GM19372 (cell line): Measurements from ENCODE around the gene ABI1.
A peak's percentile ranks its signal among the peaks of the same experiment; 100 is the strongest.

Experiments used
- ATAC-seq: cut with Tn5 transposase; IDR thresholded peaks from one replicate; pipeline ENCODE4 v1.9.1; 2021; ENCODE audit warnings: mild to moderate bottlenecking, low read depth, moderate library complexity; ENCODE audit not compliant: unreplicated experiment

The ABI1 gene

DNA sequence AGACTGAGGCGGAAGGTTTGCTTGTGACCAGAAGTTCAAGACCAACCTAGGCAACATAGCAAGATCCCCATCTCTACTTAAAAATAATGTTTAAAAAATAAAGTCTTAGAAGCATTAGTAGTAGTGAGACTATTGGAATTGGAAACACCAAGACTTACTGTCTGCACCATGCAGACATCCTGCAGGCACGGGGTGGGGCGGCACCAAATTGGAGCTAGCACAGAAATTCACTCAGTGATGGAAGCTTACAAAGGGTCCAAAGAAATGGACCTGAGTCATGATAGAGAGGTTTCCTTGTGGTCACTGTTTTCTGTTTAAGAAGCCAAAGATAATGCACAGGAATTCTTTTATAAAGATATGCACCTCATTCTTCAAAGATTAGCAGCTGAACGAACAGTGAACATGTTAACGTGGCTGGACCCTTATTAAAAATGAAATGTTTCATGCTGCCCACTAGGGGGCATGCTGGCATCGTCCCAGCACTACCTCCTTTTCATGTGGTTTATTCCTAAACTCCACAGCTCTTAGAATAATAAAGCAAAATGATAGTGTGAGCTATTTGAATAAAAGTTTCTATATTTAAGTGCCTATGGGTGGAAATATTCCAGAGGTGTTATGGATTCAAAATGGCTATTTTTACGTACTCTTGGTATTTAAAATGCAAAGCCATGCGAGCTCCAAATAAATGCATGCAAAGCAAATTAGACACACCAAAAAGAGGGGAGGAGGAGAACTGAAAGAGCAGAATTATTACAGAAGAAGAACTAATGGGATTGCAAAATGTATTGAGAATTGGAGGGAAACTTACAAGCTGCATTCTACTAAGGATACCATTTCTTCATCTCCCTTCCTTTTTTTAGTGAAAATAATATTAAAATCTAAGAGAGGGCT, 134.7 kb downstream of the ABI1 start:
- ATAC-seq, result no peak

DNA sequence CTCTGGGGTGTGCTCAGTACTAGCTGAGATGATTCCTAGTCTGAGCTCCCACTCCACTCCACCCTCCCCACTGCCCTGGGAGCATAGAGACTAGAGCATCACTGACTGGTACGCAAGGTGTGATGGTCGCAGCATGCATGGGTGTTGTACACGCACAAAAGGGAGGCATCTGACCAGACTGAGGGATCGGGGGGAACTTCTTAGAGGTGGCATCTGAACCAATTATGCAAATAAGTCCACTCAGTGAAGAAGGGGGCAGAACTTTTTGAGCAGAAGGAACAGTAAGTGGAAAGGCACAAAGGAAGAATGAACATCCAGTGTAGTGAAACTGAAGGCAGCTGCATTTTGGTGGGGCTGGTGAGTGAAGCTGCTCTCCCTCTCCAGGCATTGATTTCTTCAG, 137.7 kb downstream of the ABI1 start:
- no peak for ATAC-seq

DNA sequence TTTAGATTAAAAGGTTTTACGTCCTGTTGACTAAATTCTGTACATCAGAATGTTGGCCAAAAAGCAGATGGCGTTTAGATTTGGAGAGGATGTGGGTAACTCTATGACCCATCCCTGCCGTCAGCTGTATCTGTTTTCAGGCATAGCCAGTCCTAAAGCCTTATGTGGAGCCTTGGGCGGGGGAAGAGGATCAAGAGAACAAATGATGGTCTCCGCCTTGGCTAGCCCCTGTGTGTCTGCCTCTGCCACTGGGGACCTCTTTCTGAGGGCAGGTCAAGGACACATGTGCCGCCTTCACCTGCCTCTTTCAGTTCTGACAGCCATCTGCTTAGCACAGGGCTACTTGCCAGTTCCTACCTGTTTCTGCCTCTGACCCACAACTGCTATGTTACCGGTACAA, 139.2 kb downstream of the ABI1 start:
- ATAC-seq, result no peak

DNA sequence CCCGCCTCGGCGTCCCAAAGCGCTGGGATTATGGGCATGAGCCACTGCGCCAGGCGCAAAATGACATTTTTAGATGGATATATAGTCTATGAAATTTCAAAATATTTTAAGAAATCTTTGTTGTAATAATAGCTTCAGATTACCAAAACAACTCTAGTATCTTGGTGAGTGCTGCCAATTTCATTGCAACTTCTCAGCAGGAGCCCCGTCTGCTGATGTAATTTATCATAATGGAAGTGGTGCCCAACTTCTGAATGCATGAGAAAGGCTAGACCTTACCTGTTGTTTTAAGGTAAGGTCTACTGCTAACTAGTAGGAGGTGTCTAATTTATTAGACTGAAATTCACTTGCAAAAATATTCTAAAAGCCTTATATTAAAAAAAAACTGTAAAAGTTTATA, 143.3 kb downstream of the ABI1 start:
- ATAC-seq, result no peak

DNA sequence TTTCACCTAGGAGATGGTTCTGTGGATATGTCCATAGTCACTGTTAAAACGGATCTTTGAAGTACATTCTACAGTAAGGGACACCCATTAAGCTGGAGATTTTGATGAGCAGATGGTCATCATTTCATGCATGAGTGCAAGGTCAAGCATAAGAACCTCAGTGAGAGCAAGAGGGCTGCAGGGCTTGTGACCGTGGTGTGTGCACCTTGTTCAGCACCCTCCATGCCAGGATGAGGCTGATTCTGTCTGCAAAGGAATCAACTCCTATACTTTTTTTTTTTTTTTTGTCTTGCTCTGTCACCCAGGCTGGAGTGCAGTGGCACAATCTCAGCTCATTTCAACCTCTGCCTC, 145.6 kb downstream of the ABI1 start:
- no peak for ATAC-seq

DNA sequence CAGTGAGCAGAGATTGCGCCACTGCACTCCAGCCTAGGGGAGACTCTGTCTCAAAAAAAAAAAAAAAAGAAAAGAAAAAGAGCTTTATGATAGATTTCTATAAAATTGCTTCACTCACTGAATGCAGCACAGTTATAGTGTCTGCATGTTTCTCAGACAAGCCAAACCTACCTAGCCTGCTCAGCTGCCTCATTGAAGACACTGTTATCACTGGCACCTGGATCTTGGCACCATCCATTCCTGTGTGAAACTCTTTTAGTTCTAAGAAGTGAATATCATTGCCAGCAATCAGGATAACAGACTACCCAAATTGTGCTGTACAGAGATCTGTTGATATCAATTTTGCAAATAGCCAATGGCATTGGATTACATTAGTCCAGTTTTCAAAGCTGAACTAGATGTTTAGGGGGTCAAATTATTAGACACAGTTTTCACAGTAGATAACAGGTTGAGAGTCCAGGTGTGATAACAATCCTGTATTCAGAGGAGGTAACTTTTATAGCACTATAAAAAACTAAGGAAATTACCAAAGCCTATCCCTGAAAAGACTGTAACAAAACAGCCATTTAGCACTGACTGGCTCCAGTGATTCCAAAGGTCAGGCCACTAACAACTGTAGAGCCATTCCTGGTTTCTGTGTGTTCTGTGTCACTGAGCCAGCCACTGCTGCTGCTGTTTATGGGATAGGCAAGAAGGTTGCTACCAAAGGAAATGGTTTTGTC, 146.2 kb downstream of the ABI1 start:
- ATAC-seq, result no peak

DNA sequence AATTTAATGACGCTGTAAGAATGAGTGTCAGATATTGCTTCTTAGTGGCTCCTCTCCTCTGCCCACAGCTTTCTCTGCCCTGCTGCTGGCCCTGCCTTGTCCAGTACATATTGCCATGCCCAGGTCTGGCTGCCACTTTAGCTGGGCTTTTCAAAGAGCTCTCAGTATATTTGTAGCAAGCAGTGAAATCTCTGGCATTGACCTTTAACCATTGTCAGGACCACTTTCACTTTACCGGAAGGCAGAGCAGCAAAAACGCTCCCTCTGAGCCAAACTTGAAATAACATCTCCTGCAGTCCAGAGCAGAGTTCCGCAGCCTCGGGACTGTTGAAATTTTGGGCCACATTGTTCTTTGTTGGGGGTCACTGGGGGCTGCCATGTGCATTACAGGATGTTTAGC, 149.4 kb downstream of the ABI1 start:
- no peak for ATAC-seq

DNA sequence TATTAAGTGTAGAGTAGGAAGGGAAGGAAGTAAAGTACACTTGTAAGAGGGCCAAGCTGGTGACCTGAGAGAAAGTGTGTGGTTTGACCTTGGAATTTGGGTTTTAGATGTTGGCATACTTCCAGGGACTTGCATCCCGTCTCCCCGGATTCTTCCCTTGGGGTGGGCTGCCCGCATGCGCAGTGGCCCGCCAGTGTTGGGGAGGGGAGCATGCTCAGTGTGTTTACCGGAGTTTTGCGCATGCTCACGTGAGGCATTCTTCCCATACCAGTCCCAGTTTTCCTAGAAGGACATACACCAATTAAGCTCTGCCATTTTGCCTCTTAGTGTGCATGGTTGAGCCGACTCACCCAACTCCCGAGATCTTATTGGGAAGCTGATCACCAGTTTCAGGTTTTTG, 153.8 kb downstream of the ABI1 start:
- no peak for ATAC-seq

DNA sequence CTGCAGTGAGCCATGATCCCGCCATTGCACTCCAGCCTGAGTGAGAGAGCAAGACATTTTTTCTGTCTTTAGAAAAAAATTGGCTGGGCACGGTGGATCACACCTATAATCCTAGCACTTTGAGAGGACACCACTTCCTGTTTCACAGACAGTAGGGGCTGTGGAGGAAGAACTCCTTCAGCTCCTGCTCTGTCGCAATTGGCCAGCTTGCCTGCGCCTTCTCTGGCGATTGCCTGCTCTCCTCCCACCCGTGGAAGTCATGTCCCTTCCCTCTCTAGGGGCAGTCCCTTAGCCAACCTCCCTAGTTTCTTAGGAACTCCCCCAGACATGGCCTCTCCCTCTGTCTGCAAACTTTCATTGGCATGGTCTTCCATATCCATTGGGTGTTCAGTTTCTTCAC, 154.6 kb downstream of the ABI1 start:
- no peak for ATAC-seq

DNA sequence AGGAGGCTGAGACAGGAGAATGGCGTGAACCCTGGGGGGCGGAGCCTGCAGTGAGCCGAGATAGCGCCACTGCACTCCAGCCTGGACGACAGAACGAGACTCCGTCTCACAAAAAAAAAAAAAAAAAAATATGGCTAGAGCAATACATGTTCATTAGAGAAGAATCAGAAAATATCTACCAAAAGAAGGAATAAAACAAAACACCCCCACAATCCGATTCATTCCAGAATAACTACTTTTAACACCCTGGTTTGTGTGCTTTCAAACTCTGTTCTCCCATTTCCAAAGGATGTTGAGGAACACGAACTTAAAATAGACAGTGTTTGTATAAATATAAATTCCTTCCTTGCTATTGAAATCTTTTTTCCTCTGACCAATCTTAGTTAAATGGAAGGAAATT, 156.8 kb downstream of the ABI1 start:
- ATAC-seq, result no peak

DNA sequence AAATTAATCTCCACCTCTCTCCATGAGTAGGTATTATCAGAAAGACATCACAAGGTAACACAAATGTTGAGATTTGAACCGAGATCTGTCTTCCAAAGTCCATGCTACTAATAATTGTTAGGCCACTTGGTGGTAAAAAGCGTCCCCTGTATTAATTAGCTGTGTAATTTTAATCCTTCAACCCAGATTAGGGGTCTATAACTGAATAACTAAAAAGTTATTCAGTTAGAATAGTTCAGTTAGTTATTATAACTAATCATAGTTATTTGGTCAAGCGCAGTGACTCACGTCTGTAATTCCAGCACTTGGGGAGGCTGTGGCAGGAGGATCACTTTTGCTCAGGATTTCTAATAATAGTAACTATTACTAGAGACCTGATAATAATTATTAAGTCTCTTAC, 157.7 kb downstream of the ABI1 start:
- no peak for ATAC-seq

DNA sequence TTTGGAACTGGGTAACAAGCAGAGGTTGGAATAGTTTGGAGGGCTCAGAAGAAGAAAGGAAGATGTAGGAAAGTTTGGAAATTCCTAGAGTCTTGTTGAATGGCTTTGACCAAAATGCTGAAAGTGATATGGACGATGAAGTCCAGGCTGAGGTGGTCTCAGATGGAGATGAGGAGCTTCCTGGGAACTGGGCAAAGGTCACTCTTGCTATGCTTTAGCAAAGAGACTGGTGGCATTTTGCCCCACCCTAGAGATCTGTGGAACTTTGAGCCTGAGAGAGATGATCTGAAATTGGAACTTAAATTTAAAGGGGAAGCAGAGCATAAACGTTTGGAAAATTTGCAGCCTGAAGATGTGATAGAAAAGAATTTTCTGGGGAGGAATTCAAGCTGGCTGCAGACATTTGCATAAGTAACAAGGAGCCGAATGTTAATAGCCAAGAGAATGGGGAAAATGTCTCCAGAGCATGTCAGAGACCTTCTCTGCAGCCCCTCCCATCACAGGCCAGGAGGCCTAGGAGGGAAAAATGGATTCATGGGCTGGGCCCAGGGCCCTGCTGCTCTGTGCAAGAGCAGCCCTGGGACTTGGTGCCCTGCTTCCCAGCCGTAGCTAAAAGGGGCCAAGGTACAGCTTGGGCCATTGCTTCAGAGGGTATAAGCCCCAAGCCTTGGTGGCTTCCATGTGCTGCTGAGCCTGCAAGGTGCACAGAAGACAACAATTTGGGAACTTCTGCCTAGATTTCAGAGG, 159.7 kb downstream of the ABI1 start:
- no peak for ATAC-seq

DNA sequence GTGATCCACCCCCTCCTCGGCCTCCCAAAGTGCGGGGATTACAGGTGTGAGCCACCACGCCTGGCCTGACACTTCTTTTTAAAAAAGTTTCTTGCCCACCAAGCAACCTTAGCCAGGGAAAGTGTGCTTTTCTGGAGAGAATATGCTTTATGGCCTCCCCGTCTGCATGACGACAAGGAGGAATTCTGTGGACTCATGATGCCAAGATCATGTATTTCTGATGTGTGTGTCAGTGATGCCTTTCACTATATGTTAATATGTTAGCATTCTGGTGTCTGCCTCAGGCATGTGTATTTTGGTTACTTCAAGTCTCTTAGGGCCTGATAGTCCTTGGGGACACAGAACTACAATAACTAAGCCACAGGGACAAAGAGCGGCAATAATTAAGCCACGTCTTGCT, 161.1 kb downstream of the ABI1 start:
- no peak for ATAC-seq

DNA sequence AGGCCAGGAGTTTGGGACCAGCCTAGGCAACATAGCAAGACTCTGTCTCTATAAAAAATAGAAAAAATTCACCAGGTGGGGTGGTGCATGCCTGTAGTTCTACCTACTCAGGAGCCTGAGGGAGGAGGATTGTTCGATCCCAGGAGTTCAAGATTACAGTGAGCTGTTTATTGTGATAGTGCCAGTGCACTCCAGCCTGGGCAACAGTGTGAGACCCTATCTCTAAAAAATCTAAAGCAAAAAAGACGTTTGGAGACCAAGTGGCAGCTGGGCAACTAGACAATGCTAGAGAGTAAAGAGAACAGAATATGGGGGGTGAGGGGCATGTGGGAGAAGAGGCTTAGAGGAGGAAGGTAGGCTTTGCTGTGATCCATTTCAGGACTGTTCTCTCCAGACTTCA, 161.8 kb downstream of the ABI1 start:
- no peak for ATAC-seq

DNA sequence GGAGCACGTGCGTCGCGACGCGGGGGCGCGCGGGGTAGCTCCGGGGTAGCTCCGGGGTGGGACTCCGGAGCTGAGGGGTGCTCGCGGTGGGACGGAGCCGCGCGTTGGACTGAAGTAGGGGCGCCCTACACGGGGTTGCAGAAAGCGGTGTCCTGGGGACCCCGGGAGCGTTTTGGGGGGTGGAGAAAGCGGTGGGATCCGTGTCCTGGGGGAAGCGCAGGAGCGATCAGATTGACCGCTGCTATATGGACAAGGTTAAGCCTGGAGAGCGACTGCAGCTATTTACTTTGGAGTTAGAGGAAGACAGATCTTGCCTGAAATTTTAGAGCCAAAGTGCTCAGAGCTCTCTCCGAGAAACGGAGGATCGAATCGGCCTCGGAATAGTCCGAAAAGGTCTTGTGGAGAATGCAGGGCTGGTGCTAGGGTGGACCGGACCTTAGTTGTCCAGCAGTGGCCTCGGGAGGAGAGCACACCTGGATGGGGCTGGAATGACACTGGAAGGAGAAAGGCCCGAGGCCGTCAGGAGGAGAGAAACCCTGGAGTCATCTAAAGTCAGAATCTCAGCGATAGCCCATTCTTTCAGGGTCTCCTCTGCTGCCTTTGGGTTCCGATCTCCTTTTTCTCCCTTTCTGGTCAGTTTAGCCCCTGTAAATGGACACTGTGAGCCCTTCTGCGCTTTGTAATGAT, 162.7 kb downstream of the ABI1 start:
- no peak for ATAC-seq

DNA sequence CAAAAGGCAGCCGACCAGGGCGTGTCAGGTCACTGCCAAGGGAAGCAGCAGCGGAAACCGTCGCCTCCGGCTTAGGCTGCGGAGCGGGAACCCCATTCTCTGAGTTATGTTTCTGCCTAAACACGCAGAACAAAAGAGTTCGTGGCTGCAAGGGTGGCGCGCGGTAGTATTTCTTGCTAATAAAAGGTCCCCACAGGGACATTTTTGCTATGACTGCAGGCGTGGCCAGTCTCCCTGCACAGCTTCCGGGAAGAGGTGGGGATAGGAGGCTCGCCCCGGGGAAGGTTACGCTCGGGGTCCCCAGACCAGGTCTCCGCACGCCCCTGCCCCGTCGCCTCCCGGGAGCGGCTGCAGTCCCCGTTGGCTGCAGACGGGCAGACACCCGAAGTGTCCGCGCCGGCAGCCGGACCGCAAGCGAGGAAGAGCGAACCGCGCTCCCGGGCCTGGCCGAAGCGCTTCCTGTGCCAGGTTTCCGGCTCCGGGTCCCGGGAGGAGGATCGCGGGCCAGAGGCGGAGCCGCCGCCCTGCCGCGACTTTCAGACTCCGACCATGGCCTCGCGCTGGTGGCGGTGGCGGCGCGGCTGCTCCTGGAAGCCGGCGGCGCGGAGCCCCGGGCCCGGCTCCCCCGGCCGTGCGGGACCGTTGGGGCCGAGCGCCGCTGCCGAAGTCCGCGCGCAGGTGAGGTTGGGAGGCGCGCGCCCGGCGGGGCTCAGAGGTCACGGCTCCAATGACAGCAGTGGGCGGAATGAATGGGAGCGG, 163.4 kb downstream of the ABI1 start, which contains the start of gene PDSS1:
PDSS1 (plus strand) TSS at position 539 of the 759 bp plus-strand sequence; CDS start at position 550, 11 bp downstream.
- peak; percentile 76 for ATAC-seq

DNA sequence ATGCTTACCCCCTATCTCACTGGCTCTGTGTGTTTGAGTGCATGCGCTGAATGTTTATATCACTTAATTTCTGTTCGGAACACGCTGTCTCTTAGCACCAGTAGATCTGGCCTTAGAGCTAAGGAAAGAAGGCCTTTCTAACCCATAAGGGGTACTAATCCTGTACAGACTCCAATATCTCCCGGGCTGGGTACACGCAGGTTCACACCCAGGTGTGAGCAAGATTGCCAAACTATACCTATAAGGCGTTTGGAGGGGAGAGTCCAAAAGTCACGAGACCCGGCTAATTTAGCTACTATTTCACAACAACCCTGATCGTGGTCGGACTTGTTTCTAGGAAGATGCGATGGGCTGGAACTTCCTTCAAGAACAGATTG, 164.0 kb downstream of the ABI1 start:
- ATAC-seq, result no peak
